GM12878 (cell line): ENCODE data around the gene ABL2. TPM values are rescaled to one million over a fixed set of nuclear protein-coding genes. Genes with fewer than 3 reads are reported as not detected.

ENCODE experiments used
- ATAC-seq: fragments of 200-7000 bp; cut with Tn5 transposase; 3 replicates; pipeline ENCODE4 v1.9.1; 2020; ENCODE audit warnings: mild to moderate bottlenecking, moderate library complexity
- BruUV-seq: library from RNA; stranded (reverse); fragments of 400-500 nt; replicated peaks from 2 replicates; lab custom pipeline; 2021; lab: Mats Ljungman, UMichigan
- CTCF ChIA-PET: fragments of 300-600 bp; sonication (Branson Sonifier 250); formaldehyde crosslinking; extraction: SDS; loops from one replicate; lab custom pipeline; 2021; ENCODE audit warnings: inconsistent platforms; lab: Yijun Ruan, JAX
- POLR2A ChIA-PET: fragments of 350-600 bp; formaldehyde crosslinking; extraction: SDS; loops from one replicate; lab custom pipeline; 2021; ENCODE audit warnings: inconsistent platforms; lab: Charles Lee
- RAD21 ChIA-PET: fragments of 300-600 bp; sonication (Branson Sonifier 250); formaldehyde crosslinking; loops from one replicate; lab custom pipeline; 2023; ENCODE audit warnings: antibody characterized with exemption; ENCODE audit not compliant: unreplicated experiment; lab: Charles Lee
- SMC1A ChIA-PET: fragments of 300-600 bp; sonication (Branson Sonifier 250); formaldehyde crosslinking; loops from one replicate; lab custom pipeline; 2023; ENCODE audit not compliant: unreplicated experiment, uncharacterized antibody; lab: Charles Lee
- DNase-seq: peaks from one replicate; pipeline ENCODE4 v3.0.0-alpha.2; 2011; ENCODE audit warnings: low read depth, low spot score
- FAIRE-seq: peaks from 3 replicates; lab custom pipeline; 2011; peaks lifted over from hg19 to GRCh38; lab: Jason Lieb, UNC
- H2AFZ ChIP-seq: 2 replicates; pipeline ENCODE4 v1.6.0; 2011; ENCODE audit warnings: low read depth, low read length, control low read depth; ENCODE audit not compliant: control insufficient read depth
- H3K27ac ChIP-seq: 2 replicates; pipeline ENCODE4 v1.5.1; 2011; ENCODE audit warnings: control low read depth; ENCODE audit not compliant: control insufficient read depth, insufficient read depth
- H3K27me3 ChIP-seq, 2 experiments: replicated peaks in 1 of 2; 2 replicates each; pipeline versions ENCODE4 v1.6.0 to v1.6.1; 2011; ENCODE audit warnings: low read length in 1 of 2; ENCODE audit not compliant: control insufficient read depth in 2 of 2, insufficient read depth in 2 of 2
- H3K36me3 ChIP-seq, 2 experiments: 2 replicates each; pipeline ENCODE4 v1.5.1; 2011; ENCODE audit warnings: low read length in 1 of 2; ENCODE audit not compliant: control insufficient read depth in 2 of 2, insufficient read depth in 2 of 2
- H3K4me1 ChIP-seq: 2 replicates; pipeline ENCODE4 v1.6.1; 2011; ENCODE audit warnings: mild to moderate bottlenecking, low read length, moderate library complexity, mixed read lengths; ENCODE audit not compliant: control insufficient read depth, insufficient read depth
- H3K4me2 ChIP-seq: 2 replicates; pipeline ENCODE4 v1.6.0; 2011; ENCODE audit warnings: control low read depth; ENCODE audit not compliant: control insufficient read depth, insufficient read depth
- H3K4me3 ChIP-seq: fragments of 200-600 bp; sonication (generic); 2 replicates; pipeline ENCODE4 v1.5.1; 2016
- H3K79me2 ChIP-seq: 2 replicates; pipeline ENCODE4 v1.6.0; 2011; ENCODE audit warnings: low read length; ENCODE audit not compliant: control insufficient read depth, insufficient read depth
- H3K9ac ChIP-seq: 2 replicates; pipeline ENCODE4 v1.8.0; 2011; ENCODE audit warnings: low read length, control low read depth, mixed read lengths; ENCODE audit not compliant: control insufficient read depth, insufficient read depth
- H3K9me3 ChIP-seq: replicated peaks from 3 replicates; pipeline ENCODE4 v1.5.1; 2011; ENCODE audit warnings: mild to moderate bottlenecking, low read length; ENCODE audit not compliant: control insufficient read depth, insufficient read depth
- H4K20me1 ChIP-seq: 2 replicates; pipeline ENCODE4 v1.6.0; 2011; ENCODE audit not compliant: control insufficient read depth, insufficient read depth
- ASH2L ChIP-seq: fragments of 300-600, 200-600 bp; sonication (generic); IDR thresholded peaks from 2 replicates; pipeline ENCODE4 v1.6.1; 2017; ENCODE audit warnings: low read depth, mild to moderate bottlenecking, borderline replicate concordance
- BACH1 ChIP-seq: fragments of 450-650 bp; IDR thresholded peaks from 2 replicates; pipeline ENCODE4 v1.6.1; 2017; ENCODE audit warnings: mild to moderate bottlenecking, borderline replicate concordance
- CBX3 ChIP-seq: fragments of 200-600 bp; sonication (generic); IDR thresholded peaks from 2 replicates; pipeline ENCODE4 v1.6.1; 2016; ENCODE audit warnings: low read depth, borderline replicate concordance
- CEBPZ ChIP-seq: fragments of 150-350 bp; IDR thresholded peaks from 2 replicates; pipeline ENCODE4 v1.6.1; 2016; ENCODE audit warnings: low read depth, low read length
- DPF2 ChIP-seq: fragments of 450-650 bp; IDR thresholded peaks from 2 replicates; pipeline ENCODE4 v1.6.1; 2017; ENCODE audit warnings: mild to moderate bottlenecking
- EED ChIP-seq: sonication (generic); IDR thresholded peaks from 2 replicates; pipeline ENCODE4 v1.6.1; 2016; ENCODE audit warnings: antibody characterized with exemption, low read depth
- EP300 ChIP-seq, 2 experiments: fragments of 150-350 bp in 1 of 2; IDR thresholded peaks; 2 replicates each; pipeline ENCODE4 v1.6.1; 2011 to 2012; ENCODE audit warnings: low read depth in 2 of 2, low read length in 2 of 2, borderline replicate concordance in 1 of 2, improper control_type of control experiment in 1 of 2, inconsistent platforms in 1 of 2; ENCODE audit not compliant: control insufficient read depth in 1 of 2
- EZH2 ChIP-seq: IDR thresholded peaks from 2 replicates; pipeline ENCODE4 v1.6.1; 2012; ENCODE audit warnings: low read depth, mild to moderate bottlenecking, control low read depth, inconsistent platforms, low read length, borderline replicate concordance; ENCODE audit not compliant: control insufficient read depth
- FOXM1 ChIP-seq: IDR thresholded peaks from 2 replicates; pipeline ENCODE4 v1.6.1; 2012; ENCODE audit warnings: low read depth, mild to moderate bottlenecking, inconsistent platforms, low read length, moderate library complexity
- HDGF ChIP-seq: fragments of 450-650 bp; IDR thresholded peaks from 2 replicates; pipeline ENCODE4 v1.6.1; 2016; ENCODE audit warnings: antibody characterized with exemption
- MTA3 ChIP-seq: IDR thresholded peaks from 2 replicates; pipeline ENCODE4 v1.6.1; 2012; ENCODE audit warnings: low read length, inconsistent platforms, borderline replicate concordance
- PBX3 ChIP-seq: IDR thresholded peaks from 2 replicates; pipeline ENCODE4 v1.6.1; 2011; ENCODE audit warnings: mild to moderate bottlenecking, low read depth, low read length, moderate library complexity; ENCODE audit not compliant: insufficient replicate concordance
- POLR2AphosphoS5 ChIP-seq: IDR thresholded peaks from 2 replicates; pipeline ENCODE4 v1.6.1; 2011; ENCODE audit warnings: mild to moderate bottlenecking, low read length, inconsistent platforms
- POU2F2 ChIP-seq: IDR thresholded peaks from 3 replicates; pipeline ENCODE4 v1.6.1; 2011; ENCODE audit warnings: low read depth, mild to moderate bottlenecking, low read length, borderline replicate concordance
- RAD21 ChIP-seq: IDR thresholded peaks from 2 replicates; pipeline ENCODE4 v1.6.1; 2011; ENCODE audit warnings: mild to moderate bottlenecking, low read depth, low read length, moderate library complexity; ENCODE audit not compliant: insufficient read depth
- TCF12 ChIP-seq: IDR thresholded peaks from 2 replicates; pipeline ENCODE4 v1.6.1; 2011; ENCODE audit warnings: low read depth, mild to moderate bottlenecking, low read length
- TCF7 ChIP-seq: IDR thresholded peaks from 2 replicates; pipeline ENCODE4 v1.6.1; 2014; ENCODE audit warnings: antibody characterized with exemption, borderline replicate concordance
- ZBED1 ChIP-seq: IDR thresholded peaks from 2 replicates; pipeline ENCODE4 v1.6.1; 2016; ENCODE audit warnings: borderline replicate concordance
- ZZZ3 ChIP-seq: IDR thresholded peaks from 2 replicates; pipeline ENCODE4 v1.6.1; 2011; ENCODE audit warnings: low read depth; ENCODE audit not compliant: control insufficient read depth, insufficient read length
- WGBS: methylation state at CpG from one replicate; pipeline ENCODE4 v1.1.6; 2016; ENCODE audit warnings: low lambda C conversion rate; ENCODE audit not compliant: insufficient replicate concordance, insufficient coverage; ENCODE audit errors: missing lambda C conversion rate; 5-methylcytosine and 5-hydroxymethylcytosine counted together
- in situ Hi-C: fragments of 300-500 bp; cut with MboI; formaldehyde crosslinking; loops from 9 replicates; pipeline ENCODE4 v1.14.3; 2018; ENCODE audit warnings: mixed read lengths
- intact Hi-C: fragments of 100-400 bp; cut with micrococcal nuclease; formaldehyde crosslinking; loops from one replicate; pipeline ENCODE4 v1.14.2; 2022; ENCODE audit not compliant: unreplicated experiment
- polyA plus RNA-seq, 11 experiments: library from polyadenylated mRNA; depleted of rRNA in 4 of 11; unstranded in 6 of 11; stranded (reverse) in 5 of 11; fragments of >200 nt; fragmentation: Nextera tagmentation in 4 of 11; fragmentation: Illumina TruSeq in 1 of 11; extraction: Ambion mirVana in 4 of 11; extraction: Trizol in 1 of 11; gene quantifications; 1 replicate in 1 of 11; 2 replicates in 10 of 11; pipeline versions ENCODE4 v1.2.1 to v1.2.3, GENCODE V29; 2011 to 2016; ENCODE audit warnings: inconsistent platforms in 2 of 11, missing spikeins in 2 of 11, low read depth in 1 of 11
- total RNA-seq, 4 experiments: library from RNA; depleted of rRNA in 3 of 4; stranded (reverse); fragments of >200 nt in 3 of 4; fragmentation: Illumina TruSeq in 1 of 4; extraction: Trizol in 1 of 4; gene quantifications; 2 replicates each; pipeline versions ENCODE4 v1.2.1 to v1.2.3, GENCODE V29; 2013 to 2021

ABL2 gene
- total and polyA plus RNA-seq, 10 of the 15 experiments (the other 5 are each of a cell fraction or from before 2014, with no cell fraction given) = 0.57 to 9.4 (median 3.6) TPM

DNA sequence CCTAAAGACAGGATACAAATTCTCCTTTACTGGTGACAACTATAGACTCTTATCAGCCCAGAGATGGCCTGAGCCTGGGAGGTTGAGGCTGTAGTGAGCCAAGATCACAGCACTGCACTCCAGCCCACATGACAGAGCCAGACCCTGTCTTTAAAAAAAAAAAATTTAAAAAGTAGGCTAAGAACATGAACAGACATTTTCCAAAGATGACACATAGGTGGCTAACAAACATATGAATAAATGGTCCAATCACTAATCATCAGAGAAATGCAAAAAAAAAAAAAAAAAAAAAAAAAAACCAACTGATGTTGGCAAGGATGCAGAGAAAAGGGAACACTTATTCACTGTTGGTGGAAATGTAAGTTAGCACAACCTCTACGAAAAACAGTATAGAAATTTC is 82.6 kb downstream of the ABL2 start:
- H3K79me2 ChIP-seq = no peaks in the 10 kb centered on the region
- ATAC-seq (no peak), FAIRE-seq (no peak)

More for the DNA sequence above, 82.6 kb downstream of the ABL2 start:
- no TSS peak for BruUV-seq
- Histone ChIP-seq H4K20me1 (no peaks in the 10 kb centered on the region), H3K4me3 (no peak overlapping the region), H3K4me1 (no peaks in the 10 kb centered on the region; the same call in 1 of the 2 replicates), H3K36me3 (no peaks in the 10 kb centered on the region), H2AFZ (no peak overlapping the region), H3K9me3 (peaks cover 5% of the 10 kb centered on the region), H3K9ac (no peak overlapping the region), H3K4me2 (no peak overlapping the region), H3K27me3 (no peaks in the 10 kb centered on the region), H3K27ac (no peak overlapping the region)
- RAD21 ChIA-PET = no interaction called here
- intact Hi-C loops = no loop called here
- 89% methylated on average over 1 of the region's 1 CpG for WGBS
- DNase-seq = no peak
- CTCF ChIA-PET = no interaction called here
- no peak for TF ChIP-seq ZZZ3
- no peak for TF ChIP-seq CEBPZ
- TF ChIP-seq ZBED1 = no peak
- TF ChIP-seq RAD21 = no peak
- no peak for TF ChIP-seq EZH2
- no peak for TF ChIP-seq TCF7
- TF ChIP-seq MTA3 = no peak
- no peak for TF ChIP-seq HDGF
- TF ChIP-seq ASH2L = no peak
- no peak for TF ChIP-seq FOXM1
- no peak for TF ChIP-seq TCF12
- TF ChIP-seq DPF2 = no peak
- no peak for TF ChIP-seq BACH1
- TF ChIP-seq CBX3 = no peak
- no peak for TF ChIP-seq EP300 (IDR thresholded peaks at IDR 0.05; ENCODE audit: borderline replicate concordance in 1 of 2, control insufficient read depth in 1 of 2, low read depth in 2 of 2, low read length in 2 of 2)
- no peak for TF ChIP-seq POLR2AphosphoS5
- TF ChIP-seq PBX3 = no peak
- no peak for TF ChIP-seq POU2F2
- TF ChIP-seq EED = no peak
- in situ Hi-C loops = no loop called here
- POLR2A ChIA-PET = no interaction called here
- SMC1A ChIA-PET = no interaction called here
